ENCODE measurements around the gene CCDC92. TPM values are rescaled to one million over a fixed set of nuclear protein-coding genes. Genes with fewer than 3 reads are reported as not detected.

CCDC92 gene
- total RNA-seq, 1 donor from 2014 or later, result 30.9 TPM

GRCh38 chr12:124002654-124003053 lies 30.0 kb upstream of the CCDC92 start:
- no peak for DNase-seq (ENCODE audit: extremely low read depth, low read depth, low spot score)

- DNase-seq (ENCODE audit: extremely low read depth, low read depth, low spot score), result no peak
Observed at GRCh38 chr12:124002021-124002644, 29.5 kb upstream of the CCDC92 start.

- no peak for DNase-seq (ENCODE audit: extremely low read depth, low read depth, low spot score)
Observed at GRCh38 chr12:124001343-124001742, 28.7 kb upstream of the CCDC92 start.

GRCh38 chr12:124000111-124000510 lies 27.5 kb upstream of the CCDC92 start:
- DNase-seq (ENCODE audit: extremely low read depth, low read depth, low spot score), result no peak

- DNase-seq (ENCODE audit: extremely low read depth, low read depth, low spot score), result no peak
Observed at GRCh38 chr12:123998991-123999359, 26.3 kb upstream of the CCDC92 start.

- no peak for DNase-seq (ENCODE audit: extremely low read depth, low read depth, low spot score)
Observed at GRCh38 chr12:123998344-123998990, 25.8 kb upstream of the CCDC92 start.

- no peak for DNase-seq (ENCODE audit: extremely low read depth, low read depth, low spot score)
Observed at GRCh38 chr12:123997908-123998307, 25.3 kb upstream of the CCDC92 start.

- DNase-seq (ENCODE audit: extremely low read depth, low read depth, low spot score), result no peak
Observed at GRCh38 chr12:123997033-123997822, 24.6 kb upstream of the CCDC92 start.

GRCh38 chr12:123996581-123996980 lies 23.9 kb upstream of the CCDC92 start:
- no peak for DNase-seq (ENCODE audit: extremely low read depth, low read depth, low spot score)

GRCh38 chr12:123995023-123995748 lies 22.6 kb upstream of the CCDC92 start:
- no peak for DNase-seq (ENCODE audit: extremely low read depth, low read depth, low spot score)

- no peak for DNase-seq (ENCODE audit: extremely low read depth, low read depth, low spot score)
Observed at GRCh38 chr12:123992118-123992825, 19.6 kb upstream of the CCDC92 start.

GRCh38 chr12:123991372-123991951 lies 18.8 kb upstream of the CCDC92 start:
- no peak for DNase-seq (ENCODE audit: extremely low read depth, low read depth, low spot score)

GRCh38 chr12:123990511-123990910 lies 17.9 kb upstream of the CCDC92 start:
- DNase-seq (ENCODE audit: extremely low read depth, low read depth, low spot score), result no peak

GRCh38 chr12:123989753-123990152 lies 17.1 kb upstream of the CCDC92 start:
- no peak for DNase-seq (ENCODE audit: extremely low read depth, low read depth, low spot score)

- DNase-seq (ENCODE audit: extremely low read depth, low read depth, low spot score), result no peak
Observed at GRCh38 chr12:123989168-123989567, 16.5 kb upstream of the CCDC92 start.

- no peak for DNase-seq (ENCODE audit: extremely low read depth, low read depth, low spot score)
Observed at GRCh38 chr12:123987022-123987421, 14.4 kb upstream of the CCDC92 start.

- no peak for DNase-seq (ENCODE audit: extremely low read depth, low read depth, low spot score)
Observed at GRCh38 chr12:123986374-123986965, 13.8 kb upstream of the CCDC92 start.

- DNase-seq (ENCODE audit: extremely low read depth, low read depth, low spot score), result no peak
Observed at GRCh38 chr12:123984903-123985302, 12.3 kb upstream of the CCDC92 start.

GRCh38 chr12:123983822-123984485 lies 11.3 kb upstream of the CCDC92 start:
- DNase-seq (ENCODE audit: extremely low read depth, low read depth, low spot score), result peak; percentile 60

Measured in glomerular endothelial cell (primary cell).